Transverse colon (tissue), 4 donors: ENCODE measurements around the gene CYBC1. TPM values are rescaled to one million over a fixed set of nuclear protein-coding genes. Genes with fewer than 3 reads are reported as not detected.
A peak's percentile ranks its signal among the peaks of the same experiment; 100 is the strongest.
"Not testable (repeated sequence)": the region's sequence is repeated elsewhere in the genome, so short reads cannot be mapped to it uniquely, and the experiment has no call there.

Source experiments
- DNase-seq: peaks from one replicate; pipeline ENCODE4 v3.0.0-alpha.2; 2019
- H3K27ac ChIP-seq, 4 donors: fragments of 200-600 bp; sonication (generic); 2 replicates each; pipeline ENCODE4 v1.5.1; 2016 to 2018; ENCODE audit warnings: inconsistent platforms in 4 of 4
- H3K27me3 ChIP-seq: fragments of 200-600 bp; sonication (generic); 2 replicates; pipeline ENCODE4 v1.5.1; 2017; ENCODE audit warnings: inconsistent platforms
- H3K36me3 ChIP-seq, 4 donors: fragments of 200-600 bp; sonication (generic); 2 replicates each; pipeline ENCODE4 v1.5.1; 2017 to 2019; ENCODE audit warnings: inconsistent platforms in 4 of 4
- H3K4me1 ChIP-seq, 4 donors: fragments of 200-600 bp; sonication (generic); 2 replicates each; pipeline ENCODE4 v1.5.1; 2017 to 2020; ENCODE audit warnings: inconsistent platforms in 4 of 4
- H3K4me3 ChIP-seq, 4 donors: fragments of 200-600 bp; sonication (generic); 1 replicate in 1 of 4; 2 replicates in 3 of 4; pipeline versions ENCODE4 v1.5.1 to v1.6.1; 2017 to 2019; ENCODE audit warnings: inconsistent platforms in 4 of 4
- H3K9me3 ChIP-seq, 2 donors: fragments of 200-600 bp; sonication (generic); 2 replicates each; pipeline ENCODE4 v1.5.1; 2017 to 2019; ENCODE audit warnings: inconsistent platforms in 2 of 2
- EP300 ChIP-seq: sonication (generic); formaldehyde crosslinking; IDR thresholded peaks from one replicate; pipeline ENCODE4 v1.6.1; 2017; ENCODE audit warnings: antibody characterized with exemption, low read depth
- POLR2A ChIP-seq: fragments of 450-650 bp; IDR thresholded peaks from one replicate; pipeline ENCODE4 v1.6.1; 2016; ENCODE audit warnings: antibody characterized with exemption, mild to moderate bottlenecking, moderate library complexity
- POLR2AphosphoS5 ChIP-seq, 3 donors: sonication (generic); formaldehyde crosslinking; IDR thresholded peaks; one replicate each; pipeline ENCODE4 v1.6.1; 2016; ENCODE audit warnings: antibody characterized with exemption in 3 of 3
- WGBS, 2 donors: methylation state at CpG; one replicate each; pipeline ENCODE4 v1.1.5; 2018; ENCODE audit warnings: low coverage in 1 of 2; 5-methylcytosine and 5-hydroxymethylcytosine counted together
- in situ Hi-C, 4 donors: fragments of 200-750 bp; cut with MboI; loops; one replicate each; pipeline versions ENCODE4 v1.15.0 to v1.15.1; 2017; ENCODE audit warnings: low sequenced_read_pairs in 3 of 4, low pct_ligation_motif_present in 1 of 4, low pct_unique_long_range_greater_than_20kb in 1 of 4
- intact Hi-C: fragments of 100-400 bp; cut with DNase I; formaldehyde crosslinking; loops from one replicate; pipeline ENCODE4 v1.15.1; 2023; ENCODE audit warnings: low total_unique reads
- total RNA-seq, 4 donors: library from RNA; depleted of rRNA; stranded (reverse); fragments of >200 nt; gene quantifications; one replicate each; pipeline ENCODE4 v1.1.0, GENCODE V29; 2016
- TF ChIP-seq, protein P1 (sequence below), 5 experiments: fragments of 200-600 bp in 3 of 5; fragments of 450-650 bp in 2 of 5; sonication (generic) in 3 of 5; IDR thresholded peaks; 1 replicate in 2 of 5; 2 replicates in 3 of 5; pipeline ENCODE4 v1.5.1; 2016 to 2017; ENCODE audit warnings: antibody characterized with exemption in 5 of 5, inconsistent platforms in 3 of 5, mild to moderate bottlenecking in 2 of 5, moderate library complexity in 1 of 5

Gene CYBC1
- total RNA-seq, 4 donors from 2014 or later, result 46.2 to 212 (median 86.2) TPM

DNA sequence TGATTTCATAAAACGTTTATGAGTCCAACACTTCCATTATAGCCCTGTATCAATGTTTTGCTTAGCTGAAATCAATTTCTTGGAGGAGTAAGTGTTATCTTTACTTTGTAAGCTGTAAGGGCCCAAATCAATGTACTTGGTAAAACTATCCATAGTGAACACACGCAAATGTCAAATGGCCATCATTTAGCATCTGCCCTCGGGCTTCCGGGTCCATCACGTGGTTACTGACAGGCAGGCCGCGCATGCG is 7.3 kb upstream of the CYBC1 start:
- no peaks in the 10 kb centered on the region for H3K27me3 ChIP-seq
- peak; percentile 93 for DNase-seq
- H3K27ac ChIP-seq, result peak overlapping the region; percentile 99 to 100 (median 100)
- TF ChIP-seq, protein P1, sequence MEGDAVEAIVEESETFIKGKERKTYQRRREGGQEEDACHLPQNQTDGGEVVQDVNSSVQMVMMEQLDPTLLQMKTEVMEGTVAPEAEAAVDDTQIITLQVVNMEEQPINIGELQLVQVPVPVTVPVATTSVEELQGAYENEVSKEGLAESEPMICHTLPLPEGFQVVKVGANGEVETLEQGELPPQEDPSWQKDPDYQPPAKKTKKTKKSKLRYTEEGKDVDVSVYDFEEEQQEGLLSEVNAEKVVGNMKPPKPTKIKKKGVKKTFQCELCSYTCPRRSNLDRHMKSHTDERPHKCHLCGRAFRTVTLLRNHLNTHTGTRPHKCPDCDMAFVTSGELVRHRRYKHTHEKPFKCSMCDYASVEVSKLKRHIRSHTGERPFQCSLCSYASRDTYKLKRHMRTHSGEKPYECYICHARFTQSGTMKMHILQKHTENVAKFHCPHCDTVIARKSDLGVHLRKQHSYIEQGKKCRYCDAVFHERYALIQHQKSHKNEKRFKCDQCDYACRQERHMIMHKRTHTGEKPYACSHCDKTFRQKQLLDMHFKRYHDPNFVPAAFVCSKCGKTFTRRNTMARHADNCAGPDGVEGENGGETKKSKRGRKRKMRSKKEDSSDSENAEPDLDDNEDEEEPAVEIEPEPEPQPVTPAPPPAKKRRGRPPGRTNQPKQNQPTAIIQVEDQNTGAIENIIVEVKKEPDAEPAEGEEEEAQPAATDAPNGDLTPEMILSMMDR (IDR thresholded peaks at IDR 0.05), result no peak
- TF ChIP-seq EP300 (no peak), POLR2AphosphoS5 (IDR thresholded peaks at IDR 0.05) (no peak), POLR2A (no peak)
- no peaks in the 10 kb centered on the region for H3K9me3 ChIP-seq
- intact Hi-C loops, result loop anchor here (5.0 kb wide), 2 partner anchors 94 to 1056 kb away; no protein-coding TSS in a partner anchor
- peaks cover 0 to 11% (median 5%) of the 10 kb centered on the region in 4 donors for H3K36me3 ChIP-seq
- in situ Hi-C loops, result no loop called here
- H3K4me1 ChIP-seq, result peaks cover 10 to 25% (median 19%) of the 10 kb centered on the region in 4 donors
- peak overlapping the region in 3 of 4 donors; percentile 67 to 71 (median 68) for H3K4me3 ChIP-seq
- 1% methylated on average over 8 of the region's 8 CpGs; no CpG with 5 or more reads in 1 of the 2 donors for WGBS, 2 donors

DNA sequence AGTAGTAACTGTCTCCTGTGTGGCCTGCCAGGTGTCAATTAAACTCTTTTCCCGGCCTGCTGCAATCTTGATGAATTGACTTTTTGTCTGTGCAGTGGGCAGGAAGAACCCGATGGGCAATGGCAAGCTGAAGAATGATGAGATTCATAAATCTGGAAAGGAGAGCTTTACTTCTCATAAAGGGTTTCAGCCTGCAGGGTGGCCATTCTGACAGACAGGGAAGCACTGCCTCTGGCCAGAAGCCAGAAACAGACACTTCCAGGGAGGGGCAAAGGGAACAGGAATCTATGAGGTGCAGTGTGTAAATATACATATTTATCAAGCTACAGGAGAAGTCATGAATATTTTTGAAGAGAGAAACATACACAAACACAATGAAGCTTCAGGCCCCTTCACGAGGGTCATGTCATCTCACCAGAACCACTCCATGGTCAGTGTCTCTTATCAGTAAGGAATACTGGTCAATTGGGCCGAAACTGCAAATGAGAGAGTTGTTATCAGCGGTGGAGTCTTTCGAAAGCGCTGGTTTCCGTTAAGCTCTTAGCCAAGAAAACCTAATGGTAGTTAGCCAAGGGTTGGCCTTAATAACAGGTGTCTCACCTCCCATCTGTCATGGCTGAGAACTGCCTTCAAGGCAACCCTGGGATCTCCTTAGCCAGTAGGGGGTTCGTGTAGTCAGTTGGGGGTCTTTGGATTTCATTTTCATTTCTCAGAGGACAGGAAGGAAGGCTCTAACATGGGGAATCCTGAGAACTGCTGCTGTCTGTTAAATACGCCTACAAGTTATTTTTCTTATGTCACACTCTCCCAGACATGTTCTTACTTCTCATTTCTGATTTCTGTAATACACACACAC is 6.7 kb upstream of the CYBC1 start:
- Histone ChIP-seq H3K9me3 (no peaks in the 10 kb centered on the region), H3K27me3 (no peaks in the 10 kb centered on the region), H3K27ac (peak overlapping the region; percentile 99 to 100 (median 100)), H3K36me3 (peaks cover 0 to 11% (median 5%) of the 10 kb centered on the region in 4 donors), H3K4me1 (peaks cover 10 to 25% (median 19%) of the 10 kb centered on the region in 4 donors), H3K4me3 (peak overlapping the region in 3 of 4 donors; percentile 67 to 71 (median 68))
- WGBS, 2 donors, result 45 to 50% methylated on average over 3 to 10 of the region's 10 CpGs
- in situ Hi-C loops, result no loop called here
- TF ChIP-seq POLR2A (no peak), EP300 (no peak), POLR2AphosphoS5 (IDR thresholded peaks at IDR 0.05) (no peak)
- TF ChIP-seq, protein P1 (IDR thresholded peaks at IDR 0.05), result no peak
- intact Hi-C loops, result loop anchor here (5.0 kb wide), 2 partner anchors 95 to 1055 kb away; no protein-coding TSS in a partner anchor
- peak; percentile 60 for DNase-seq

DNA sequence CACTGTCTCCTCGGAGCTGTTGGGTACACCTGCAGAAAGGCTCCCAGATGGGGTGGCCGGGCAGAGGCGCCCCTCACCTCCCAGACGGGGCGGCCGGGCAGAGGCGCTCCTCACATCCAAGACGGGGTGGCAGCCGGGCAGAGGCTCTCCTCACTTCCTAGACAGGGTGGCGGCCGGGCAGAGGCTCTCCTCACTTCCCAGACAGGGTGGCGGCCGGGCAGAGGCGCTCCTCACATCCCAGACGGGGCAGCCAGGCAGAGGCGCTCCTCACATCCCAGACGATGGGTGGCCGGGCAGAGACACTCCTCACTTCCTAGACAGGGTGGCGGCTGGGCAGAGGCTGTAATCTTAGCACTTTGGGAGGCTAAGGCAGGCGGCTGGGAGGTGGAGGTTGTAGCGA is 3.2 kb upstream of the CYBC1 start:
- H3K36me3 ChIP-seq, H3K27me3 ChIP-seq, in situ Hi-C loops, H3K9me3 ChIP-seq, DNase-seq, intact Hi-C loops, H3K4me3 ChIP-seq, H3K27ac ChIP-seq: not testable (repeated sequence)
- 95% methylated on average over 17 of the region's 21 CpGs; no CpG with 5 or more reads in 1 of the 2 donors for WGBS, 2 donors
- peaks cover 18 to 37% (median 25%) of the 10 kb centered on the region in 4 donors for H3K4me1 ChIP-seq

DNA sequence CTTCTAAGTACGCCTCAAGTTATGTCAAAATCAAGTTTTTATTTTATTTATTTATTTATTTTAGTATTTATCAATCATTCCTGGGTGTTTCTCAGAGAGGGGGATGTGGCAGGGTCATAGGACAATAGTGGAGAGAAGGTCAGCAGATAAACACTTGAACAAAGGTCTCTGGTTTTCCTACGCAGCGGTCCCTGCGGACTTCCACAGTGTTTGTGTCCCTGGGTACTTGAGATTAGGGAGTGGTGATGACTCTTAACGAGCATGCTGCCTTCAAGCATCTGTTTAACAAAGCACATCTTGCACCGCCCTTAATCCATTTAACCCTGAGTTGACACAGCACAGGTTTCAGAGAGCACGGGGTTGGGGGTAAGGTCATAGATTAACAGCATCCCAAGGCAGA is 2.6 kb upstream of the CYBC1 start:
- DNase-seq, H3K9me3 ChIP-seq, intact Hi-C loops, H3K4me3 ChIP-seq, H3K27me3 ChIP-seq, H3K36me3 ChIP-seq, H3K27ac ChIP-seq, in situ Hi-C loops: not testable (repeated sequence)
- H3K4me1 ChIP-seq, result peaks cover 18 to 37% (median 25%) of the 10 kb centered on the region in 4 donors
- 79 to 100% methylated on average over 4 to 7 of the region's 7 CpGs for WGBS, 2 donors

DNA sequence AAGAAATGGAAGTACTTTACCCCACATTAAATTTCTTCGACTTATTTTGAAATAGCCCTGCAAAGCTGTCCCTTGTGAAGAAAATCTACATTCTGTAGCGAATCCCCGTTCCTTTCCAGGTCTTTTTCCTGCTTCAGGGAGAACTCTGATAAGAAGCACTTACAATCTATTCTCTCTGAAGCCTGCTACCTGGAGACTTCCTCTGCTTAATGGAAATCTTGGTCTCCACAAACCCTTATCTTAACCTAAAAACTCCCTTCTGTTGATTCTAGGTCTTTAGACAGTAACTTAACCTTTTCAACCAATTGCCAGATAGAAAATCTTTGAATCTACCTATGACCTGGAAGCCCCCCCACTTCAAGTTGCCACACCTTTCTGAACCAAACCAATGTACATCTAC is 1.6 kb upstream of the CYBC1 start:
- peaks cover 12 to 29% (median 17%) of the 10 kb centered on the region in 4 donors for H3K4me1 ChIP-seq
- TF ChIP-seq, protein P1 (IDR thresholded peaks at IDR 0.05), result no peak
- no peak for TF ChIP-seq EP300
- TF ChIP-seq POLR2AphosphoS5 (IDR thresholded peaks at IDR 0.05), result no peak
- TF ChIP-seq POLR2A, result no peak
- H3K4me3 ChIP-seq, result no peak overlapping the region
- H3K9me3 ChIP-seq, result no peaks in the 10 kb centered on the region
- no peak for DNase-seq
- in situ Hi-C loops, result no loop called here
- no peaks in the 10 kb centered on the region for H3K27me3 ChIP-seq
- intact Hi-C loops, result no loop called here
- peak overlapping the region in 2 of 4 donors; percentile 92 to 93 for H3K27ac ChIP-seq
- 95 to 100% methylated on average over 3 of the region's 3 CpGs for WGBS, 2 donors
- H3K36me3 ChIP-seq, result no peaks in the 10 kb centered on the region
